SK-N-SH treated with all-trans-retinoic acid at 6 μM for 48 hours (cell line): ENCODE data around the gene POLQ.

Experiments used
- ESRRG ChIP-seq: fragments of 250-450 bp; sonication (Bioruptor Pico); IDR thresholded peaks from 2 replicates; pipeline ENCODE4 v1.6.1; 2021; ENCODE audit warnings: mild to moderate bottlenecking
- RARB ChIP-seq: fragments of 250-450 bp; sonication (Bioruptor Pico); IDR thresholded peaks from 2 replicates; pipeline ENCODE4 v1.8.0; 2021; ENCODE audit warnings: mild to moderate bottlenecking, moderate library complexity
- ZC3H10 ChIP-seq: fragments of 250-450 bp; sonication (Bioruptor Pico); IDR thresholded peaks from 2 replicates; pipeline ENCODE4 v1.5.1; 2021; ENCODE audit warnings: mild to moderate bottlenecking, moderate library complexity
- ZFP30 ChIP-seq: fragments of 450-650 bp; formaldehyde crosslinking; IDR thresholded peaks from 2 replicates; pipeline ENCODE4 v1.5.0; 2022; ENCODE audit warnings: mild to moderate bottlenecking, moderate library complexity
- ZNF565 ChIP-seq: fragments of 450-650 bp; formaldehyde crosslinking; conservative IDR thresholded peaks from 2 replicates; pipeline ENCODE4 v1.5.0; 2020; ENCODE audit warnings: low read depth, mild to moderate bottlenecking, moderate library complexity

DNA sequence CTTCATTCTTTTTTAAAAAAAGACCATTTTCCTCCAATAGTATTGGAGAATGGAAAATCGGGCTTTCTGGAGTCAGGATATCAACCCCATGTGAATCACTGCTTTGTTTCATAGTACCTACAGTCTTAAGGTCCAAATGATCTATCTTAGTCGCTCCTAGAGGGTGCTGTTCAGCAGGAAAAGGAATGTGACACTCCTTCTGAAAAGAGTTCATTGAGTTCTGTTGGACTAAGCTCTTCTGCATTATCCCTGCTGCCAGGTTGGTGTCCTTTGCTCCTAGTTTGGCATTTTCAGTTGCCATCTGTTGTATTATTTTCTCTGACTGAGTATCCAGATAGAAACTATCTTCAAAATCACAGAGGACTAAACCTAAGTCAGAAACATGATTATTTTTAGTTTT, 57.2 kb downstream of the POLQ start:
- TF ChIP-seq ZFP30 (CRISPR knock-in tag) (no peak), ZNF565 (CRISPR knock-in tag) (no peak), ESRRG (CRISPR knock-in tag) (no peak), RARB (CRISPR knock-in tag) (no peak), ZC3H10 (no peak)
